PFSK-1 (cell line): ENCODE measurements around the gene RASL12.

ENCODE experiments used
- POLR2AphosphoS5 ChIP-seq: IDR thresholded peaks from 2 replicates; pipeline ENCODE4 v1.6.1; 2012; ENCODE audit warnings: low read depth, mild to moderate bottlenecking, control low read depth, low read length, moderate library complexity
- REST ChIP-seq, 2 experiments: IDR thresholded peaks; 2 replicates each; pipeline versions ENCODE4 v1.6.1 to v1.8.0; 2011 to 2012; ENCODE audit warnings: low read depth in 2 of 2, low read length in 2 of 2, control low read depth in 1 of 2, inconsistent platforms in 1 of 2, mild to moderate bottlenecking in 1 of 2, moderate library complexity in 1 of 2; ENCODE audit not compliant: insufficient read depth in 1 of 2
- TAF1 ChIP-seq: IDR thresholded peaks from 2 replicates; pipeline ENCODE4 v1.6.1; 2012; ENCODE audit warnings: low read length, control low read depth, borderline replicate concordance; ENCODE audit not compliant: insufficient read depth

- TF ChIP-seq POLR2AphosphoS5 = no peak
- no peak for TF ChIP-seq REST (IDR thresholded peaks at IDR 0.05; ENCODE audit: insufficient read depth in 1 of 2, low read depth in 2 of 2, low read length in 2 of 2)
- TF ChIP-seq TAF1 = no peak
Measured at GRCh38 chr15:65087873-65088642, 20.3 kb upstream of the RASL12 start.
